H1 (cell line): ENCODE measurements around the gene LMBR1. TPM values are rescaled to one million over a fixed set of nuclear protein-coding genes. Genes with fewer than 3 reads are reported as not detected.

Experiments
- CTCF ChIA-PET: fragments of 300-600 bp; sonication (Branson Sonifier 250); formaldehyde crosslinking; loops from one replicate; lab custom pipeline; 2021; ENCODE audit not compliant: partially characterized antibody; lab: Charles Lee
- POLR2A ChIA-PET: fragments of 300-600 bp; sonication (Branson Sonifier 250); formaldehyde crosslinking; loops from one replicate; lab custom pipeline; 2021; ENCODE audit warnings: inconsistent platforms; ENCODE audit not compliant: partially characterized antibody; lab: Charles Lee
- DNase-seq, 2 experiments: peaks; one replicate each; pipeline versions ENCODE4 v3.0.0 to v3.0.0-alpha.2; 2010 to 2022; ENCODE audit warnings: low spot score in 2 of 2, low read depth in 1 of 2, mixed read lengths in 1 of 2
- FAIRE-seq: peaks from 2 replicates; lab custom pipeline; 2011; peaks lifted over from hg19 to GRCh38; lab: Jason Lieb, UNC
- H2AFZ ChIP-seq: 2 replicates; pipeline ENCODE4 v1.8.1; 2012; ENCODE audit warnings: low read length, inconsistent platforms
- H2AK5ac ChIP-seq: 2 replicates; pipeline ENCODE4 v1.6.1; 2013; ENCODE audit warnings: low read depth, low read length
- H2BK120ac ChIP-seq: replicated peaks from 2 replicates; pipeline ENCODE3; 2013; ENCODE audit warnings: low read depth, low read length, inconsistent platforms
- H2BK12ac ChIP-seq: 2 replicates; pipeline ENCODE4 v1.6.1; 2013; ENCODE audit warnings: low read depth, low read length
- H2BK15ac ChIP-seq: 2 replicates; pipeline ENCODE4 v1.6.1; 2013; ENCODE audit warnings: low read length
- H2BK20ac ChIP-seq: 2 replicates; pipeline ENCODE4 v1.6.1; 2013; ENCODE audit warnings: low read length
- H2BK5ac ChIP-seq: 2 replicates; pipeline ENCODE4 v1.6.1; 2013; ENCODE audit warnings: low read depth, low read length
- H3K14ac ChIP-seq: 2 replicates; pipeline ENCODE4 v1.6.1; 2013; ENCODE audit warnings: inconsistent platforms; ENCODE audit not compliant: insufficient read length
- H3K18ac ChIP-seq: 2 replicates; pipeline ENCODE4 v1.6.1; 2013; ENCODE audit warnings: low read length; ENCODE audit errors: extremely low read depth
- H3K23ac ChIP-seq: 2 replicates; pipeline ENCODE4 v1.6.1; 2013; ENCODE audit warnings: inconsistent platforms; ENCODE audit not compliant: insufficient read length
- H3K23me2 ChIP-seq: 2 replicates; pipeline ENCODE4 v1.6.1; 2013; ENCODE audit warnings: low read depth, low read length
- H3K27ac ChIP-seq: 2 replicates; pipeline ENCODE4 v1.6.1; 2011; ENCODE audit warnings: low read depth, low read length, inconsistent platforms
- H3K27me3 ChIP-seq, 4 experiments: replicated peaks in 1 of 4; 1 replicate in 1 of 4; 2 replicates in 3 of 4; pipeline versions ENCODE4 v1.6.1 to v1.8.1; 2011 to 2013; ENCODE audit warnings: low read length in 3 of 4, mild to moderate bottlenecking in 3 of 4, inconsistent platforms in 2 of 4, mixed read lengths in 2 of 4, moderate library complexity in 1 of 4; ENCODE audit not compliant: control insufficient read depth in 3 of 4, insufficient read depth in 3 of 4; ENCODE audit errors: extremely low read depth in 1 of 4
- H3K36me3 ChIP-seq, 4 experiments: 2 replicates each; pipeline versions ENCODE4 v1.6.1 to v1.8.1; 2011 to 2013; ENCODE audit warnings: mild to moderate bottlenecking in 4 of 4, low read length in 3 of 4, moderate library complexity in 2 of 4, control low read depth in 1 of 4, inconsistent platforms in 1 of 4; ENCODE audit not compliant: insufficient read depth in 4 of 4, control insufficient read depth in 2 of 4
- H3K4ac ChIP-seq: replicated peaks from 2 replicates; pipeline ENCODE3; 2013; ENCODE audit warnings: low read length, low read depth, mixed read lengths, inconsistent platforms; ENCODE audit not compliant: insufficient read length
- H3K4me1 ChIP-seq, 4 experiments: replicated peaks in 1 of 4; 1 replicate in 1 of 4; 2 replicates in 3 of 4; pipeline versions ENCODE4 v1.6.1 to v1.8.1; 2011 to 2013; ENCODE audit warnings: low read length in 3 of 4, inconsistent platforms in 2 of 4, mixed read lengths in 1 of 4; ENCODE audit not compliant: insufficient read depth in 4 of 4, control insufficient read depth in 3 of 4
- H3K4me2 ChIP-seq, 2 experiments: 2 replicates each; pipeline versions ENCODE4 v1.6.1 to v1.8.1; 2011 to 2013; ENCODE audit warnings: low read depth in 2 of 2, low read length in 2 of 2, control low read depth in 1 of 2, inconsistent platforms in 1 of 2, mild to moderate bottlenecking in 1 of 2; ENCODE audit not compliant: insufficient read depth in 1 of 2
- H3K4me3 ChIP-seq, 4 experiments: fragments of 200-600, 300-600 bp in 1 of 4; sonication (generic), shearing (Covaris generic), sonication (Bioruptor Twin) in 1 of 4; 2 replicates each; pipeline versions ENCODE4 v1.5.1 to v1.8.1; 2011 to 2016; ENCODE audit warnings: low read length in 4 of 4, low read depth in 3 of 4, control low read depth in 2 of 4, inconsistent platforms in 2 of 4, mild to moderate bottlenecking in 2 of 4, mixed read lengths in 1 of 4, moderate library complexity in 1 of 4; ENCODE audit not compliant: insufficient read depth in 2 of 4; ENCODE audit errors: extremely low read depth in 1 of 4
- H3K56ac ChIP-seq: replicated peaks from 2 replicates; pipeline ENCODE3; 2013; ENCODE audit warnings: low read depth, mild to moderate bottlenecking, mixed read lengths, low read length, inconsistent platforms; ENCODE audit not compliant: insufficient read length
- H3K79me1 ChIP-seq: 2 replicates; pipeline ENCODE4 v1.6.1; 2013; ENCODE audit warnings: low read depth, low read length, control low read depth
- H3K79me2 ChIP-seq, 2 experiments: 2 replicates each; pipeline versions ENCODE4 v1.6.1 to v1.8.1; 2012 to 2013; ENCODE audit warnings: low read length in 2 of 2, mild to moderate bottlenecking in 2 of 2, inconsistent platforms in 1 of 2; ENCODE audit not compliant: insufficient read depth in 2 of 2, control insufficient read depth in 1 of 2
- H3K9ac ChIP-seq, 4 experiments: replicated peaks in 1 of 4; 1 replicate in 1 of 4; 2 replicates in 3 of 4; pipeline versions ENCODE4 v1.6.1 to v1.8.1; 2011 to 2013; ENCODE audit warnings: low read depth in 3 of 4, low read length in 3 of 4, control low read depth in 2 of 4, mild to moderate bottlenecking in 2 of 4, moderate library complexity in 2 of 4, inconsistent platforms in 1 of 4; ENCODE audit errors: extremely low read depth in 1 of 4
- H3K9me3 ChIP-seq, 2 experiments: 2 replicates each; pipeline versions ENCODE4 v1.6.1 to v1.8.1; 2012 to 2013; ENCODE audit warnings: mild to moderate bottlenecking in 2 of 2, moderate library complexity in 2 of 2, control low read depth in 1 of 2, inconsistent platforms in 1 of 2, low read depth in 1 of 2, low read length in 1 of 2, mixed read lengths in 1 of 2; ENCODE audit not compliant: insufficient read depth in 2 of 2
- H4K20me1 ChIP-seq, 2 experiments: replicated peaks in 1 of 2; 2 replicates each; pipeline versions ENCODE3 to v1.8.1; 2011 to 2013; ENCODE audit warnings: inconsistent platforms in 2 of 2, low read length in 2 of 2, mild to moderate bottlenecking in 1 of 2; ENCODE audit not compliant: insufficient read depth in 2 of 2, control insufficient read depth in 1 of 2
- H4K5ac ChIP-seq: 2 replicates; pipeline ENCODE4 v1.6.1; 2013; ENCODE audit warnings: low read length, low read depth, mixed read lengths, inconsistent platforms; ENCODE audit not compliant: insufficient read length
- H4K8ac ChIP-seq: 2 replicates; pipeline ENCODE4 v1.8.0; 2013; ENCODE audit warnings: mild to moderate bottlenecking, moderate library complexity, low read length, inconsistent platforms; ENCODE audit not compliant: insufficient read depth; ENCODE audit errors: extremely low read depth
- H4K91ac ChIP-seq: replicated peaks from 2 replicates; pipeline ENCODE3; 2013; ENCODE audit warnings: low read length, mixed read lengths, inconsistent platforms; ENCODE audit not compliant: insufficient read length
- CBX8 ChIP-seq: fragments of 300-800, 300-1000 bp; sonication (generic); IDR thresholded peaks from 2 replicates; pipeline ENCODE4 v1.7.1; 2016; ENCODE audit warnings: low read depth, low read length, borderline replicate concordance
- CHD1 ChIP-seq: IDR thresholded peaks from 2 replicates; pipeline ENCODE4 v1.6.1; 2012; ENCODE audit warnings: low read depth, low read length, improper control_type of control experiment
- CHD2 ChIP-seq: IDR thresholded peaks from 2 replicates; pipeline ENCODE4 v1.6.1; 2012; ENCODE audit warnings: low read length, improper control_type of control experiment
- GABPA ChIP-seq: IDR thresholded peaks from 2 replicates; pipeline ENCODE4 v1.6.1; 2011; ENCODE audit warnings: mild to moderate bottlenecking, low read length, moderate library complexity, borderline replicate concordance; ENCODE audit not compliant: insufficient read depth
- NRF1 ChIP-seq: IDR thresholded peaks from 2 replicates; pipeline ENCODE4 v1.6.1; 2011; ENCODE audit warnings: mild to moderate bottlenecking, low read depth, low read length, improper control_type of control experiment
- POLR2AphosphoS5 ChIP-seq: IDR thresholded peaks from 2 replicates; pipeline ENCODE4 v1.6.1; 2011; ENCODE audit warnings: low read depth, low read length
- RBBP5 ChIP-seq: IDR thresholded peaks from 2 replicates; pipeline ENCODE4 v1.7.1; 2012; ENCODE audit warnings: low read depth, mild to moderate bottlenecking, inconsistent platforms, low read length, moderate library complexity, borderline replicate concordance
- SIX5 ChIP-seq: IDR thresholded peaks from 2 replicates; pipeline ENCODE4 v1.6.1; 2011; ENCODE audit warnings: mild to moderate bottlenecking, low read depth, low read length
- SUZ12 ChIP-seq: fragments of 200-600 bp; sonication (generic); IDR thresholded peaks from 2 replicates; pipeline ENCODE4 v1.6.1; 2012; ENCODE audit warnings: mild to moderate bottlenecking, inconsistent platforms, low read length, moderate library complexity, mixed read lengths
- TBP ChIP-seq: IDR thresholded peaks from 2 replicates; pipeline ENCODE4 v1.6.1; 2011; ENCODE audit warnings: low read depth, low read length, improper control_type of control experiment
- TEAD4 ChIP-seq: IDR thresholded peaks from 2 replicates; pipeline ENCODE4 v1.6.1; 2012; ENCODE audit warnings: low read depth, low read length, inconsistent platforms, mixed read lengths
- ZNF274 ChIP-seq: IDR thresholded peaks from 2 replicates; pipeline ENCODE4 v1.7.0; 2012; ENCODE audit warnings: low read length, borderline replicate concordance; ENCODE audit errors: extremely low read depth
- WGBS, 2 experiments: shearing (Covaris generic) in 1 of 2; methylation state at CpG; one replicate each; pipeline versions ENCODE4 v1.1.6 to v1.1.7; 2013 to 2015; ENCODE audit warnings: low lambda C conversion rate in 2 of 2, mixed read lengths in 2 of 2, inconsistent platforms in 1 of 2, low coverage in 1 of 2, missing lambda C conversion rate in 1 of 2; ENCODE audit not compliant: insufficient replicate concordance in 2 of 2, insufficient coverage in 1 of 2, insufficient read length in 1 of 2; ENCODE audit errors: extremely low coverage in 1 of 2, missing lambda C conversion rate in 1 of 2; 5-methylcytosine and 5-hydroxymethylcytosine counted together
- polyA plus RNA-seq, 7 experiments: library from polyadenylated mRNA; depleted of rRNA in 3 of 7; stranded (reverse) in 5 of 7; unstranded in 2 of 7; fragments of >200 nt in 5 of 7; fragments of 200-250 nt in 2 of 7; gene quantifications; 1 replicate in 5 of 7; 2 replicates in 1 of 7; 4 replicates in 1 of 7; pipeline versions ENCODE4 v1.2.1 to v1.2.3, GENCODE V29; 2011 to 2013; ENCODE audit warnings: missing spikeins in 2 of 7, mixed read lengths in 2 of 7
- total RNA-seq: library from RNA; stranded (reverse); fragmentation: NEBNext Ultra II Directional; extraction: Animal tissue kit (Norgen Biotek cat#: 25700); gene quantifications from 2 replicates; pipeline ENCODE4 v1.2.1, GENCODE V29; 2021
- TF ChIP-seq, protein P1 (sequence below): IDR thresholded peaks from 2 replicates; pipeline ENCODE4 v1.6.1; 2012; ENCODE audit warnings: inconsistent platforms
- TF ChIP-seq, protein P2 (sequence below): IDR thresholded peaks from 2 replicates; pipeline ENCODE4 v1.6.1; 2011; ENCODE audit warnings: low read depth, mild to moderate bottlenecking, low read length; ENCODE audit not compliant: insufficient read depth

Gene LMBR1
- total and polyA plus RNA-seq, 2 of the 8 experiments (the other 6 are each of a cell fraction or from before 2014, with no cell fraction given) = 15.1 to 70.4 TPM

DNA sequence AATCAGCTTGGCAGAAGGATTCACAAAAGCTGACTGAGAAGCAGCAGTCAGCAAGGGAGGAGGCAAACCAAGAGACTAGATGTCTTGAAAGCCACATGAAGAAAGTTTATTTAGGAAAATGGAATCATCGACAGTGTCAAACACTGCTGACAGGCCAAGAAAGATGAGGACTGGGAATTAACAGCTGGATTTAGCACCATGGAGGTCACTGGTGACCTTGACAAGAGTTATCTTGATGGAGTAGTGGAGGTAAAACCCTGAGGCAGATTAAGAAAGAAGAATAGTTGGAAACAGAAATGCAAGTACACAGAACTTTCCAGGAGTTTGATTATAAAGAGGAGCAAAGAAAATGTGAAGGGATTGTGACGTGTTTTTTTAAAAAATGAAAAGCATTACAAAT, 51.5 kb downstream of the LMBR1 start:
- 94 to 100% methylated on average over 1 to 2 of the region's 2 CpGs for WGBS, 2 experiments
- no peak overlapping the region for H4K5ac ChIP-seq
- no peaks in the 10 kb centered on the region for H3K27me3 ChIP-seq
- H3K9ac ChIP-seq = no peak overlapping the region
- no peak overlapping the region for H2BK15ac ChIP-seq
- peaks cover 0 to 55% of the 10 kb centered on the region in 2 experiments; a peak in 3 of 4 replicates for H3K79me2 ChIP-seq
- no peak overlapping the region for H3K4me2 ChIP-seq
- H3K4me3 ChIP-seq = no peak overlapping the region; a peak in 1 of 8 replicates
- no peak overlapping the region for H3K14ac ChIP-seq
- no peaks in the 10 kb centered on the region; a peak in 1 of 7 replicates for H3K4me1 ChIP-seq
- H3K4ac ChIP-seq = no peak overlapping the region
- no peak overlapping the region for H2AK5ac ChIP-seq
- no peak overlapping the region for H3K56ac ChIP-seq
- H3K23me2 ChIP-seq = no peaks in the 10 kb centered on the region
- H2BK12ac ChIP-seq = no peak overlapping the region
- H2AFZ ChIP-seq = no peak overlapping the region
- H3K18ac ChIP-seq = no peak overlapping the region
- H4K20me1 ChIP-seq = peaks cover 0 to 2% of the 10 kb centered on the region in 2 experiments
- H2BK120ac ChIP-seq = no peak overlapping the region
- CTCF ChIA-PET = interaction anchor here (1.0 kb wide), 1 partner anchor 13 kb away, joined by 3 read pairs; no protein-coding TSS in a partner anchor
- H2BK5ac ChIP-seq = no peak overlapping the region
- no peak overlapping the region for H3K27ac ChIP-seq
- DNase-seq = no peak
- H3K36me3 ChIP-seq = peaks cover 0 to 3% (median 0%) of the 10 kb centered on the region in 4 experiments; a peak in 1 of 8 replicates
- H4K8ac ChIP-seq = no peak overlapping the region
- H3K23ac ChIP-seq = no peak overlapping the region
- peaks cover 13% of the 10 kb centered on the region for H3K79me1 ChIP-seq
- no peak overlapping the region for H2BK20ac ChIP-seq
- POLR2A ChIA-PET = no interaction called here
- no peaks in the 10 kb centered on the region for H3K9me3 ChIP-seq
- no peak overlapping the region for H4K91ac ChIP-seq
- FAIRE-seq = no peak
- TF ChIP-seq CHD2 (no peak), RBBP5 (no peak), POLR2AphosphoS5 (no peak), CBX8 (no peak), CHD1 (no peak), SUZ12 (no peak), SIX5 (no peak), ZNF274 (no peak), GABPA (no peak), TBP (no peak), TEAD4 (no peak), NRF1 (no peak)
- TF ChIP-seq, protein P1, sequence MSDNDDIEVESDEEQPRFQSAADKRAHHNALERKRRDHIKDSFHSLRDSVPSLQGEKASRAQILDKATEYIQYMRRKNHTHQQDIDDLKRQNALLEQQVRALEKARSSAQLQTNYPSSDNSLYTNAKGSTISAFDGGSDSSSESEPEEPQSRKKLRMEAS = no peak
- TF ChIP-seq, protein P2, sequence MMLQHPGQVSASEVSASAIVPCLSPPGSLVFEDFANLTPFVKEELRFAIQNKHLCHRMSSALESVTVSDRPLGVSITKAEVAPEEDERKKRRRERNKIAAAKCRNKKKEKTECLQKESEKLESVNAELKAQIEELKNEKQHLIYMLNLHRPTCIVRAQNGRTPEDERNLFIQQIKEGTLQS = no peak
